SK-N-SH (cell line): Measurements from ENCODE around the gene RRP1B. TPM values are rescaled to one million over a fixed set of nuclear protein-coding genes. Genes with fewer than 3 reads are reported as not detected.
"Not testable (repeated sequence)": the region's sequence is repeated elsewhere in the genome, so short reads cannot be mapped to it uniquely, and the experiment has no call there.

Source experiments
- CTCF ChIA-PET: fragments of 300-600, 350-600 bp; formaldehyde crosslinking; extraction: SDS; loops from one replicate; lab custom pipeline; 2021; lab: Yijun Ruan, JAX
- POLR2A ChIA-PET: fragments of 350-600 bp; sonication (Branson Sonifier 250); formaldehyde crosslinking; extraction: SDS; loops from one replicate; lab custom pipeline; 2020; ENCODE audit warnings: antibody characterized with exemption, inconsistent platforms; lab: Yijun Ruan, JAX
- DNase-seq: peaks from one replicate; pipeline ENCODE4 v3.0.0; 2012
- H2AFZ ChIP-seq: fragments of 200-600 bp; sonication (generic); 2 replicates; pipeline ENCODE4 v1.8.1; 2016; ENCODE audit warnings: antibody characterized with exemption, mild to moderate bottlenecking, low read depth
- H3F3A ChIP-seq: fragments of 200-600 bp; sonication (generic); replicated peaks from 2 replicates; pipeline ENCODE3; 2016; ENCODE audit warnings: antibody characterized with exemption, mild to moderate bottlenecking; ENCODE audit not compliant: insufficient read depth
- H3K27ac ChIP-seq, 2 experiments: fragments of 200-500 bp in 1 of 2; fragments of 200-600 bp in 1 of 2; sonication (Bioruptor generic) in 1 of 2; sonication (generic), shearing (Covaris generic) in 1 of 2; 2 replicates each; pipeline versions ENCODE4 v1.5.1 to v1.6.1; 2014 to 2016; ENCODE audit warnings: low read depth in 2 of 2, inconsistent platforms in 1 of 2, low read length in 1 of 2, mild to moderate bottlenecking in 1 of 2, mixed read lengths in 1 of 2
- H3K27me3 ChIP-seq: fragments of 200-600 bp; sonication (generic), shearing (Covaris generic); 2 replicates; pipeline ENCODE4 v1.6.1; 2016; ENCODE audit warnings: mixed run types; ENCODE audit not compliant: insufficient read depth
- H3K36me3 ChIP-seq, 2 experiments: fragments of 200-500 bp in 1 of 2; fragments of 200-600 bp in 1 of 2; sonication (Bioruptor generic) in 1 of 2; sonication (generic) in 1 of 2; replicated peaks in 1 of 2; 2 replicates each; pipeline versions ENCODE3 to v1.5.1; 2014 to 2016; ENCODE audit warnings: low read length in 1 of 2, mild to moderate bottlenecking in 1 of 2; ENCODE audit not compliant: insufficient read depth in 2 of 2, control insufficient read depth in 1 of 2
- H3K4me1 ChIP-seq, 2 experiments: fragments of 200-500 bp in 1 of 2; fragments of 200-600 bp in 1 of 2; sonication (Bioruptor generic) in 1 of 2; sonication (generic), shearing (Covaris generic) in 1 of 2; 2 replicates each; pipeline versions ENCODE4 v1.5.1 to v1.6.1; 2014 to 2016; ENCODE audit warnings: low read depth in 1 of 2, low read length in 1 of 2, mixed run types in 1 of 2; ENCODE audit not compliant: insufficient read depth in 2 of 2, control insufficient read depth in 1 of 2
- H3K4me2 ChIP-seq: fragments of 200-600 bp; sonication (generic), shearing (Covaris generic); 2 replicates; pipeline ENCODE4 v1.6.1; 2017; ENCODE audit warnings: mixed run types
- H3K4me3 ChIP-seq, 2 experiments: fragments of 200-500 bp in 1 of 2; fragments of 200-600 bp in 1 of 2; sonication (Bioruptor generic) in 1 of 2; sonication (generic), shearing (Covaris generic) in 1 of 2; 2 replicates each; pipeline versions ENCODE4 v1.5.1 to v1.8.1; 2014 to 2016; ENCODE audit warnings: low read depth in 2 of 2, inconsistent platforms in 1 of 2, low read length in 1 of 2, mild to moderate bottlenecking in 1 of 2, mixed read lengths in 1 of 2, moderate library complexity in 1 of 2
- H3K79me2 ChIP-seq: fragments of 200-600 bp; sonication (generic); 2 replicates; pipeline ENCODE4 v1.8.1; 2017; ENCODE audit warnings: mild to moderate bottlenecking; ENCODE audit not compliant: insufficient read depth
- H3K9ac ChIP-seq: fragments of 200-600 bp; sonication (generic); 2 replicates; pipeline ENCODE4 v1.6.1; 2017; ENCODE audit warnings: mixed run types
- H3K9me2 ChIP-seq: fragments of 200-600 bp; sonication (generic); 2 replicates; pipeline ENCODE4 v1.6.1; 2017; ENCODE audit warnings: mixed run types
- H3K9me3 ChIP-seq: fragments of 200-600 bp; sonication (generic); 2 replicates; pipeline ENCODE4 v1.6.1; 2017; ENCODE audit warnings: mixed run types, mild to moderate bottlenecking, moderate library complexity
- H4K20me1 ChIP-seq: fragments of 200-600 bp; sonication (generic); 2 replicates; pipeline ENCODE4 v1.6.1; 2017; ENCODE audit warnings: mild to moderate bottlenecking, mixed run types; ENCODE audit not compliant: insufficient read depth
- CHD2 ChIP-seq: fragments of 150-350 bp; IDR thresholded peaks from 2 replicates; pipeline ENCODE4 v1.6.1; 2018; ENCODE audit warnings: low read length; ENCODE audit not compliant: partially characterized antibody
- EZH2phosphoT487 ChIP-seq: fragments of 200-600 bp; sonication (generic); IDR thresholded peaks from 2 replicates; pipeline ENCODE4 v1.6.1; 2017; ENCODE audit warnings: low read depth, mixed run types, mild to moderate bottlenecking, antibody characterized with exemption, moderate library complexity, borderline replicate concordance
- FOSL2 ChIP-seq: IDR thresholded peaks from 2 replicates; pipeline ENCODE4 v1.4.0; 2012; ENCODE audit warnings: low read depth, mild to moderate bottlenecking, moderate library complexity, borderline replicate concordance
- FOXM1 ChIP-seq: IDR thresholded peaks from 2 replicates; pipeline ENCODE4 v1.4.0; 2012; ENCODE audit warnings: low read depth, mild to moderate bottlenecking
- MEF2A ChIP-seq: IDR thresholded peaks from 2 replicates; pipeline ENCODE4 v1.4.0; 2012; ENCODE audit warnings: low read depth, borderline replicate concordance
- MXI1 ChIP-seq: IDR thresholded peaks from 2 replicates; pipeline ENCODE4 v1.6.1; 2012; ENCODE audit warnings: mild to moderate bottlenecking, low read depth, low read length, improper control_type of control experiment
- NRF1 ChIP-seq: IDR thresholded peaks from 2 replicates; pipeline ENCODE4 v1.6.1; 2012; ENCODE audit warnings: low read depth, mild to moderate bottlenecking, low read length
- RAD21 ChIP-seq: IDR thresholded peaks from 2 replicates; pipeline ENCODE4 v1.6.1; 2012; ENCODE audit warnings: mild to moderate bottlenecking, low read length
- SIN3A ChIP-seq: IDR thresholded peaks from 2 replicates; pipeline ENCODE4 v1.6.1; 2012; ENCODE audit warnings: low read depth, mild to moderate bottlenecking, low read length, moderate library complexity, borderline replicate concordance
- TEAD4 ChIP-seq: IDR thresholded peaks from 2 replicates; pipeline ENCODE4 v1.4.0; 2012; ENCODE audit warnings: mild to moderate bottlenecking, borderline replicate concordance; ENCODE audit not compliant: insufficient read depth
- USF2 ChIP-seq: fragments of 150-350 bp; IDR thresholded peaks from 2 replicates; pipeline ENCODE4 v1.6.1; 2017; ENCODE audit warnings: antibody characterized with exemption, low read length, low read depth, borderline replicate concordance
- ZBTB33 ChIP-seq: IDR thresholded peaks from 2 replicates; pipeline ENCODE4 v1.4.0; 2012; ENCODE audit warnings: low read depth, borderline replicate concordance
- WGBS: methylation state at CpG from one replicate; pipeline ENCODE4 v1.1.6; 2017; ENCODE audit warnings: low lambda C conversion rate; 5-methylcytosine and 5-hydroxymethylcytosine counted together
- polyA plus RNA-seq, 3 experiments: library from polyadenylated mRNA; depleted of rRNA; stranded (reverse); fragments of >200 nt; gene quantifications; 2 replicates each; pipeline ENCODE4 v1.2.3, GENCODE V29; 2012

Gene RRP1B
- polyA plus RNA-seq, 1 of the 3 experiments (the other 2 are of a cell fraction): 10.4 TPM

DNA sequence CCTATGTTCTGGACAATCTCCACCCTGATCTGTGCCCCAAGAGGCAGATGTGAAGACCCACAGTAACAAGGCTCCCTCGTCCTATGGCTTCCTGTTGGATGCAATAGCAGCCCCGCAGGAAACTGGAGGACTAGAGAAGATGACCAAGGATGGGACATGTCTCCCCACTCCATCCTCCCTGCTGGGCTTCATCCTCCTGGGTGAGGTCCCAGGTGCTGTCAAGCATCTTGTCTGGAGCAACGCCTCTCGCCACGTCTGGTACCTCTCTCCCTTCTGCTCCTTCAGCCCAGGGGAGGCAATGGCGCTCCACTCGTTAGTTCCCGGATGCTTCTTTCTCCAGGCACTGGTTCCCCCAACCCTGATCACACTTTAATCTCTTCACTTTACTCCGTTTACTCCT is 11.2 kb upstream of the RRP1B start:
- Histone ChIP-seq H3K79me2 (no peaks in the 10 kb centered on the region), H3K27ac (no peak overlapping the region), H3K4me1 (peaks cover 2 to 12% of the 10 kb centered on the region in 2 experiments; a peak in 3 of 4 replicates), H2AFZ (no peak overlapping the region), H3K9me2 (no peaks in the 10 kb centered on the region), H3K36me3 (no peaks in the 10 kb centered on the region), H3K9ac (no peak overlapping the region), H3K4me2 (no peak overlapping the region), H3K4me3 (no peak overlapping the region), H3K9me3 (no peaks in the 10 kb centered on the region), H3K27me3 (no peaks in the 10 kb centered on the region), H3F3A (peaks cover 9% of the 10 kb centered on the region), H4K20me1 (no peaks in the 10 kb centered on the region)
- TF ChIP-seq ZBTB33 (no peak), CHD2 (no peak), EZH2phosphoT487 (no peak), FOSL2 (no peak), TEAD4 (no peak), SIN3A (no peak)
- WGBS: 78% methylated on average over 9 of the region's 9 CpGs
- ChIA-PET POLR2A (no interaction called here), CTCF (no interaction called here)
- DNase-seq: no peak

DNA sequence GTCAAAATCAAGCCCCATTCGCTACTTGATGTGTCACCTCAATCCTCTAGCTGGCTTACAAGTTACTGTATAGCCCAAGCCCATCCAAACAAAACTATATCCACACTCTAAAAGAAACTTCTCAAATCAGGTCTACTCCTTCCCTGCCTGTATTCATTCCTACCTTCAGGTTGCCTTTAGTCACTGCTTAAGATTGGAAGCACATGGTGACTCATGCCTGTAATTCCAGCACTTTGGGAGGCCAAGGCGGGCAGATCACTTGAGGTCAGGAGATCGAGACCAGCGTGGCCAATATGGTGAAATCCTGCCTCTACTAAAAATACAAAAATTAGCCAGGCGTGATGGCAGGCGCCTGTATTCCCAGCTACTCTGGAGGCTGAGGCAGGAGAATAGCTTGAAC is 7.4 kb upstream of the RRP1B start:
- H3K9ac ChIP-seq, H3K27ac ChIP-seq, H3K36me3 ChIP-seq, H3K4me1 ChIP-seq, POLR2A ChIA-PET, H2AFZ ChIP-seq, H4K20me1 ChIP-seq, H3K9me2 ChIP-seq, H3K27me3 ChIP-seq, H3K4me3 ChIP-seq, H3K4me2 ChIP-seq, H3K79me2 ChIP-seq, H3K9me3 ChIP-seq, DNase-seq: not testable (repeated sequence)
- CTCF ChIA-PET: interaction anchor here (0.6 kb wide), 1 partner anchor 1537 kb away, joined by 3 read pairs; no protein-coding TSS in a partner anchor
- peaks cover 12% of the 10 kb centered on the region for H3F3A ChIP-seq
- WGBS: 94% methylated on average over 6 of the region's 6 CpGs

DNA sequence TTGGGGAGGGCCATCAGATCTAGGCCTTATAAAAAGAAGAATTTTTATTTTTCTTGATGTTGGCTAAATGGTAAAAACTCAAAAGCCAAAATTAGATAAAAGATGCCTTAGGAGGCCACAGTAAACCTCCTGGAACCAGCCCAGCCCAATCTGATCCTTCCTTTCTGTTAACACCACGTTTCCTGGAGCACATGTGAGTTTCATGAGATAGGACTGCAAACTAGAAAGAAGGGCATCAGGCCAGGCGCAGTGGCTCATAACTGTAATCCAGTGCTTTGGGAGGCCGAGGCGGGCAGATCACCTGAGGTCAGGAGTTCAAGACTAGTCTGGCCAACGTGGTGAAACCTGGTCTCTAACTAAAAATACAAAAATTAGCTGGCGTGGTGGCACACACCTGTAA is 6.7 kb upstream of the RRP1B start:
- POLR2A ChIA-PET: no interaction called here
- 87% methylated on average over 6 of the region's 6 CpGs for WGBS
- no peak overlapping the region for H3K27ac ChIP-seq

More for the DNA sequence above, 6.7 kb upstream of the RRP1B start:
- H3K9me3 ChIP-seq: no peaks in the 10 kb centered on the region
- no peak for DNase-seq
- no peaks in the 10 kb centered on the region for H3K9me2 ChIP-seq
- no peaks in the 10 kb centered on the region for H4K20me1 ChIP-seq
- no peaks in the 10 kb centered on the region for H3K79me2 ChIP-seq
- no peak overlapping the region for H3K4me2 ChIP-seq
- no peak overlapping the region for H3K4me3 ChIP-seq
- H2AFZ ChIP-seq: no peak overlapping the region
- H3K27me3 ChIP-seq: no peaks in the 10 kb centered on the region
- no peaks in the 10 kb centered on the region for H3K4me1 ChIP-seq
- peaks cover 12% of the 10 kb centered on the region for H3F3A ChIP-seq
- H3K36me3 ChIP-seq: no peaks in the 10 kb centered on the region
- no peak overlapping the region for H3K9ac ChIP-seq
- TF ChIP-seq MXI1: no peak
- TF ChIP-seq SIN3A: no peak
- no peak for TF ChIP-seq USF2
- TF ChIP-seq RAD21: no peak
- TF ChIP-seq MEF2A: no peak
- no peak for TF ChIP-seq FOXM1
- TF ChIP-seq NRF1: no peak
- CTCF ChIA-PET: interaction anchor here (0.6 kb wide), 1 partner anchor 42 kb away, joined by 3 read pairs; no protein-coding TSS in a partner anchor
